ENCODE results near the gene SLC25A22. TPM values are rescaled to one million over a fixed set of nuclear protein-coding genes. Genes with fewer than 3 reads are reported as not detected.

SLC25A22 gene
- total and polyA plus RNA-seq, 2 donors (not counting 1 experiment from before 2014, with no cell fraction given), result 25.7 to 45.7 TPM

GRCh38 chr11:774873-775592 is 23.0 kb downstream of the SLC25A22 start:
- no peaks in the 10 kb centered on the region for H3K27me3 Mint-ChIP-seq
- Histone ChIP-seq H3K27me3 (replicated peaks in 1 of 4; ENCODE audit: control extremely low read depth in 1 of 4, control insufficient read depth in 3 of 4, insufficient read depth in 4 of 4, low read length in 3 of 4) (no peaks in the 10 kb centered on the region), H3K36me3 (replicated peaks in 1 of 2; ENCODE audit: control extremely low read depth in 1 of 2, control insufficient read depth in 1 of 2, extremely low read depth in 1 of 2, insufficient read depth in 2 of 2, low read length in 1 of 2) (peaks cover 0 to 20% of the 10 kb centered on the region in 2 experiments), H3K4me1 (ENCODE audit: control insufficient read depth in 2 of 2, insufficient read depth in 2 of 2, low read length in 2 of 2) (peaks cover 12 to 24% of the 10 kb centered on the region in 2 donors), H3K4me3 (ENCODE audit: control extremely low read depth in 1 of 5, extremely low read depth in 1 of 5, insufficient read depth in 1 of 5, low read depth in 2 of 5, low read length in 4 of 5) (no peak overlapping the region), H4K20me1 (ENCODE audit: control insufficient read depth, insufficient read depth, low read length, poor library complexity, severe bottlenecking) (peaks cover 60% of the 10 kb centered on the region), H3K4me2 (replicated peaks; ENCODE audit: low read depth, low read length, poor library complexity, severe bottlenecking) (no peak overlapping the region), H3K27ac (ENCODE audit: low read length in 2 of 2) (no peak overlapping the region), H3K79me2 (ENCODE audit: control insufficient read depth, insufficient read depth, low read length) (peaks cover 64% of the 10 kb centered on the region), H3K9me3 (ENCODE audit: control extremely low read depth in 1 of 3, control insufficient read depth in 2 of 3, insufficient read depth in 1 of 3, low read length in 2 of 3) (no peaks in the 10 kb centered on the region), H2AFZ (ENCODE audit: insufficient read depth, low read depth, low read length, poor library complexity, severe bottlenecking) (no peak overlapping the region), H3K9ac (ENCODE audit: low read length) (no peak overlapping the region)
- 93% methylated on average over 17 of the region's 20 CpGs for WGBS (ENCODE audit: insufficient coverage)
- DNase-seq (peak; percentile 14), ATAC-seq (ENCODE audit: low read depth) (no peak)
- peak overlapping the region; percentile 71 for H3K4me3 Mint-ChIP-seq
- POLR2A ChIA-PET, result interaction anchor here (0.6 to 0.7 kb wide), 2 partner anchors 65 to 241 kb away, joined by 3 to 7 read pairs; no protein-coding TSS in a partner anchor
- CTCF ChIA-PET, result interaction anchor here (1.3 kb wide), 1 partner anchor 28 kb away, joined by 3 read pairs; the partner anchor contains the start of gene TALDO1
- intact Hi-C loops (cut with micrococcal nuclease), result no loop called here
- peaks cover 18% of the 10 kb centered on the region for H3K4me1 Mint-ChIP-seq
- H3K27ac Mint-ChIP-seq, result no peak overlapping the region
- H3K9me3 Mint-ChIP-seq (ENCODE audit: insufficient read depth), result no peaks in the 10 kb centered on the region
- no peak for TF ChIP-seq CTCF (IDR thresholded peaks at IDR 0.05)
- TF ChIP-seq EZH2 (IDR thresholded peaks at IDR 0.05; ENCODE audit: borderline replicate concordance, insufficient read depth, low read depth, low read length, poor library complexity, severe bottlenecking), result no peak

GRCh38 chr11:773830-774229 is 24.3 kb downstream of the SLC25A22 start:
- ChIA-PET POLR2A (no interaction called here), CTCF (no interaction called here)
- H3K79me2 ChIP-seq (ENCODE audit: control insufficient read depth, insufficient read depth, low read length), result peaks cover 61% of the 10 kb centered on the region
- H3K9ac ChIP-seq (ENCODE audit: low read length), result no peak overlapping the region
- peaks cover 12 to 24% of the 10 kb centered on the region in 2 donors for H3K4me1 ChIP-seq (ENCODE audit: control insufficient read depth in 2 of 2, insufficient read depth in 2 of 2, low read length in 2 of 2)
- no peak overlapping the region for H3K27ac ChIP-seq (ENCODE audit: low read length in 2 of 2)
- Mint-ChIP-seq H3K27ac (no peak overlapping the region), H3K4me1 (peaks cover 12% of the 10 kb centered on the region), H3K27me3 (no peaks in the 10 kb centered on the region), H3K4me3 (no peak overlapping the region), H3K9me3 (ENCODE audit: insufficient read depth) (no peaks in the 10 kb centered on the region)
- DNase-seq (no peak), ATAC-seq (ENCODE audit: low read depth) (no peak)
- 96% methylated on average over 9 of the region's 9 CpGs for WGBS (ENCODE audit: insufficient coverage)
- no peaks in the 10 kb centered on the region for H3K9me3 ChIP-seq (ENCODE audit: control extremely low read depth in 1 of 3, control insufficient read depth in 2 of 3, insufficient read depth in 1 of 3, low read length in 2 of 3)
- intact Hi-C loops (cut with micrococcal nuclease), result no loop called here
- no peak overlapping the region for H3K4me3 ChIP-seq (ENCODE audit: control extremely low read depth in 1 of 5, extremely low read depth in 1 of 5, insufficient read depth in 1 of 5, low read depth in 2 of 5, low read length in 4 of 5)
- H3K27me3 ChIP-seq (replicated peaks in 1 of 4; ENCODE audit: control extremely low read depth in 1 of 4, control insufficient read depth in 3 of 4, insufficient read depth in 4 of 4, low read length in 3 of 4), result no peaks in the 10 kb centered on the region
- peaks cover 48% of the 10 kb centered on the region for H4K20me1 ChIP-seq (ENCODE audit: control insufficient read depth, insufficient read depth, low read length, poor library complexity, severe bottlenecking)
- H3K36me3 ChIP-seq (replicated peaks in 1 of 2; ENCODE audit: control extremely low read depth in 1 of 2, control insufficient read depth in 1 of 2, extremely low read depth in 1 of 2, insufficient read depth in 2 of 2, low read length in 1 of 2), result peaks cover 0 to 26% of the 10 kb centered on the region in 2 experiments
- no peak overlapping the region for H2AFZ ChIP-seq (ENCODE audit: insufficient read depth, low read depth, low read length, poor library complexity, severe bottlenecking)
- TF ChIP-seq EZH2 (IDR thresholded peaks at IDR 0.05; ENCODE audit: borderline replicate concordance, insufficient read depth, low read depth, low read length, poor library complexity, severe bottlenecking), result no peak
- no peak for TF ChIP-seq CTCF (IDR thresholded peaks at IDR 0.05)
- H3K4me2 ChIP-seq (replicated peaks; ENCODE audit: low read depth, low read length, poor library complexity, severe bottlenecking), result no peak overlapping the region
